GM12878 (cell line): Measurements from ENCODE around the gene ZNF189. TPM values are rescaled to one million over a fixed set of nuclear protein-coding genes. Genes with fewer than 3 reads are reported as not detected.

Experiments used
- ATAC-seq: fragments of 200-7000 bp; cut with Tn5 transposase; 3 replicates; pipeline ENCODE4 v1.9.1; 2020; ENCODE audit warnings: mild to moderate bottlenecking, moderate library complexity
- BruUV-seq: library from RNA; stranded (reverse); fragments of 400-500 nt; replicated peaks from 2 replicates; lab custom pipeline; 2021; lab: Mats Ljungman, UMichigan
- CTCF ChIA-PET: fragments of 300-600 bp; sonication (Branson Sonifier 250); formaldehyde crosslinking; extraction: SDS; loops from one replicate; lab custom pipeline; 2021; ENCODE audit warnings: inconsistent platforms; lab: Yijun Ruan, JAX
- POLR2A ChIA-PET: fragments of 350-600 bp; formaldehyde crosslinking; extraction: SDS; loops from one replicate; lab custom pipeline; 2021; ENCODE audit warnings: inconsistent platforms; lab: Charles Lee
- RAD21 ChIA-PET: fragments of 300-600 bp; sonication (Branson Sonifier 250); formaldehyde crosslinking; loops from one replicate; lab custom pipeline; 2023; ENCODE audit warnings: antibody characterized with exemption; ENCODE audit not compliant: unreplicated experiment; lab: Charles Lee
- SMC1A ChIA-PET: fragments of 300-600 bp; sonication (Branson Sonifier 250); formaldehyde crosslinking; loops from one replicate; lab custom pipeline; 2023; ENCODE audit not compliant: unreplicated experiment, uncharacterized antibody; lab: Charles Lee
- DNase-seq: peaks from one replicate; pipeline ENCODE4 v3.0.0-alpha.2; 2011; ENCODE audit warnings: low read depth, low spot score
- FAIRE-seq: peaks from 3 replicates; lab custom pipeline; 2011; peaks lifted over from hg19 to GRCh38; lab: Jason Lieb, UNC
- H2AFZ ChIP-seq: 2 replicates; pipeline ENCODE4 v1.6.0; 2011; ENCODE audit warnings: low read depth, low read length, control low read depth; ENCODE audit not compliant: control insufficient read depth
- H3K27ac ChIP-seq: 2 replicates; pipeline ENCODE4 v1.5.1; 2011; ENCODE audit warnings: control low read depth; ENCODE audit not compliant: control insufficient read depth, insufficient read depth
- H3K27me3 ChIP-seq, 2 experiments: replicated peaks in 1 of 2; 2 replicates each; pipeline versions ENCODE4 v1.6.0 to v1.6.1; 2011; ENCODE audit warnings: low read length in 1 of 2; ENCODE audit not compliant: control insufficient read depth in 2 of 2, insufficient read depth in 2 of 2
- H3K36me3 ChIP-seq, 2 experiments: 2 replicates each; pipeline ENCODE4 v1.5.1; 2011; ENCODE audit warnings: low read length in 1 of 2; ENCODE audit not compliant: control insufficient read depth in 2 of 2, insufficient read depth in 2 of 2
- H3K4me1 ChIP-seq: 2 replicates; pipeline ENCODE4 v1.6.1; 2011; ENCODE audit warnings: mild to moderate bottlenecking, low read length, moderate library complexity, mixed read lengths; ENCODE audit not compliant: control insufficient read depth, insufficient read depth
- H3K4me2 ChIP-seq: 2 replicates; pipeline ENCODE4 v1.6.0; 2011; ENCODE audit warnings: control low read depth; ENCODE audit not compliant: control insufficient read depth, insufficient read depth
- H3K4me3 ChIP-seq: fragments of 200-600 bp; sonication (generic); 2 replicates; pipeline ENCODE4 v1.5.1; 2016
- H3K79me2 ChIP-seq: 2 replicates; pipeline ENCODE4 v1.6.0; 2011; ENCODE audit warnings: low read length; ENCODE audit not compliant: control insufficient read depth, insufficient read depth
- H3K9ac ChIP-seq: 2 replicates; pipeline ENCODE4 v1.8.0; 2011; ENCODE audit warnings: low read length, control low read depth, mixed read lengths; ENCODE audit not compliant: control insufficient read depth, insufficient read depth
- H3K9me3 ChIP-seq: replicated peaks from 3 replicates; pipeline ENCODE4 v1.5.1; 2011; ENCODE audit warnings: mild to moderate bottlenecking, low read length; ENCODE audit not compliant: control insufficient read depth, insufficient read depth
- H4K20me1 ChIP-seq: 2 replicates; pipeline ENCODE4 v1.6.0; 2011; ENCODE audit not compliant: control insufficient read depth, insufficient read depth
- ASH2L ChIP-seq: fragments of 300-600, 200-600 bp; sonication (generic); IDR thresholded peaks from 2 replicates; pipeline ENCODE4 v1.6.1; 2017; ENCODE audit warnings: low read depth, mild to moderate bottlenecking, borderline replicate concordance
- CBX3 ChIP-seq: fragments of 200-600 bp; sonication (generic); IDR thresholded peaks from 2 replicates; pipeline ENCODE4 v1.6.1; 2016; ENCODE audit warnings: low read depth, borderline replicate concordance
- CHD1 ChIP-seq: IDR thresholded peaks from 2 replicates; pipeline ENCODE4 v1.6.1; 2012; ENCODE audit warnings: low read depth, low read length, improper control_type of control experiment
- CTCF ChIP-seq, 3 experiments: IDR thresholded peaks in 2 of 3; conservative IDR thresholded peaks in 1 of 3; 2 replicates each; pipeline ENCODE4 v1.5.1; 2011; ENCODE audit warnings: low read depth in 3 of 3, low read length in 3 of 3, mild to moderate bottlenecking in 3 of 3, control low read depth in 2 of 3, moderate library complexity in 2 of 3, inconsistent platforms in 1 of 3, mixed read lengths in 1 of 3; ENCODE audit not compliant: control insufficient read depth in 2 of 3, insufficient read depth in 1 of 3; ENCODE audit errors: extremely low read depth in 1 of 3
- KAT2A ChIP-seq: conservative IDR thresholded peaks from 2 replicates; pipeline ENCODE4 v1.6.1; 2011; ENCODE audit warnings: low read depth, low read length; ENCODE audit not compliant: control insufficient read depth
- NR2F1 ChIP-seq: fragments of 450-650 bp; conservative IDR thresholded peaks from 2 replicates; pipeline ENCODE4 v1.6.1; 2017; ENCODE audit warnings: mild to moderate bottlenecking
- NRF1 ChIP-seq: conservative IDR thresholded peaks from 2 replicates; pipeline ENCODE4 v1.6.1; 2011; ENCODE audit warnings: mild to moderate bottlenecking, low read depth, low read length, improper control_type of control experiment
- PAX5 ChIP-seq: IDR thresholded peaks from 2 replicates; pipeline ENCODE4 v1.6.1; 2011; ENCODE audit warnings: low read depth, low read length, borderline replicate concordance
- SIX5 ChIP-seq: IDR thresholded peaks from 2 replicates; pipeline ENCODE4 v1.6.1; 2011; ENCODE audit warnings: mild to moderate bottlenecking, low read depth, low read length, moderate library complexity; ENCODE audit not compliant: severe bottlenecking
- STAT1 ChIP-seq: fragments of 450-650 bp; conservative IDR thresholded peaks from 2 replicates; pipeline ENCODE4 v1.6.1; 2014; ENCODE audit warnings: antibody characterized with exemption, mild to moderate bottlenecking
- ZBED1 ChIP-seq: IDR thresholded peaks from 2 replicates; pipeline ENCODE4 v1.6.1; 2016; ENCODE audit warnings: borderline replicate concordance
- ZBTB33 ChIP-seq: fragments of 450-650 bp; IDR thresholded peaks from 2 replicates; pipeline ENCODE4 v1.6.1; 2017; ENCODE audit warnings: mild to moderate bottlenecking
- ZSCAN29 ChIP-seq: fragments of 450-650 bp; IDR thresholded peaks from 2 replicates; pipeline ENCODE4 v1.6.1; 2017; ENCODE audit warnings: mild to moderate bottlenecking, moderate library complexity
- in situ Hi-C: fragments of 300-500 bp; cut with MboI; formaldehyde crosslinking; loops from 9 replicates; pipeline ENCODE4 v1.14.3; 2018; ENCODE audit warnings: mixed read lengths
- intact Hi-C: fragments of 100-400 bp; cut with micrococcal nuclease; formaldehyde crosslinking; loops from one replicate; pipeline ENCODE4 v1.14.2; 2022; ENCODE audit not compliant: unreplicated experiment
- polyA plus RNA-seq, 11 experiments: library from polyadenylated mRNA; depleted of rRNA in 4 of 11; unstranded in 6 of 11; stranded (reverse) in 5 of 11; fragments of >200 nt; fragmentation: Nextera tagmentation in 4 of 11; fragmentation: Illumina TruSeq in 1 of 11; extraction: Ambion mirVana in 4 of 11; extraction: Trizol in 1 of 11; gene quantifications; 1 replicate in 1 of 11; 2 replicates in 10 of 11; pipeline versions ENCODE4 v1.2.1 to v1.2.3, GENCODE V29; 2011 to 2016; ENCODE audit warnings: inconsistent platforms in 2 of 11, missing spikeins in 2 of 11, low read depth in 1 of 11
- total RNA-seq, 4 experiments: library from RNA; depleted of rRNA in 3 of 4; stranded (reverse); fragments of >200 nt in 3 of 4; fragmentation: Illumina TruSeq in 1 of 4; extraction: Trizol in 1 of 4; gene quantifications; 2 replicates each; pipeline versions ENCODE4 v1.2.1 to v1.2.3, GENCODE V29; 2013 to 2021

Gene ZNF189
- total and polyA plus RNA-seq, 10 of the 15 experiments (the other 5 are each of a cell fraction or from before 2014, with no cell fraction given) = 3.1 to 12.3 (median 7.4) TPM

GRCh38 chr9:101362450-101362849, 36.2 kb upstream of the ZNF189 start (continued):
- no peak for TF ChIP-seq ZBTB33

- no peaks in the 10 kb centered on the region for H3K4me1 ChIP-seq
- POLR2A ChIA-PET = no interaction called here
- CTCF ChIA-PET = no interaction called here
- FAIRE-seq (no peak), ATAC-seq (no peak), DNase-seq (no peak)
- intact Hi-C loops = no loop called here
- SMC1A ChIA-PET = interaction anchor here (1.3 kb wide), 1 partner anchor 24 kb away, joined by 3 read pairs; no protein-coding TSS in a partner anchor
- RAD21 ChIA-PET = no interaction called here
- H3K36me3 ChIP-seq = no peaks in the 10 kb centered on the region
- TF ChIP-seq NRF1 (no peak), ZBED1 (no peak), STAT1 (no peak), PAX5 (no peak), CBX3 (no peak), NR2F1 (no peak), KAT2A (no peak), ASH2L (no peak), ZBTB33 (no peak), CHD1 (no peak), ZSCAN29 (no peak), CTCF (IDR thresholded peaks at IDR 0.05 in 2 of 3, conservative IDR thresholded peaks at IDR 0.05 in 1 of 3; ENCODE audit: control insufficient read depth in 2 of 3, extremely low read depth in 1 of 3, insufficient read depth in 1 of 3, low read depth in 3 of 3, low read length in 3 of 3) (no peak), SIX5 (no peak)
- H3K9ac ChIP-seq = no peak overlapping the region
- no peaks in the 10 kb centered on the region for H3K9me3 ChIP-seq
- no peaks in the 10 kb centered on the region for H3K79me2 ChIP-seq
- no peaks in the 10 kb centered on the region for H4K20me1 ChIP-seq
- no peak overlapping the region for H3K27ac ChIP-seq
- H3K27me3 ChIP-seq = no peaks in the 10 kb centered on the region; a peak in 1 of 4 replicates
- H2AFZ ChIP-seq = no peak overlapping the region
- in situ Hi-C loops = no loop called here
- H3K4me3 ChIP-seq = no peak overlapping the region
- no peak overlapping the region for H3K4me2 ChIP-seq
- BruUV-seq = no TSS peak
These were observed 33.5 kb upstream of the ZNF189 start for GRCh38 chr9:101365181-101365580.
